BLaER1 treated with 17β-estradiol and CSF1 and Interleukin-3, amounts not matched to agents 10 nM and 100 nM (cell line): ENCODE measurements around the gene SNX8.

Experiments
- H3K27ac ChIP-seq, 11 experiments: shearing (Covaris generic); formaldehyde crosslinking; 2 replicates each; pipeline ENCODE4 v1.8.1; 2022
- H3K27me3 ChIP-seq, 11 experiments: shearing (Covaris generic); formaldehyde crosslinking; 2 replicates each; pipeline ENCODE4 v1.8.1; 2022
- H3K36me3 ChIP-seq, 11 experiments: shearing (Covaris generic); formaldehyde crosslinking; 2 replicates each; pipeline ENCODE4 v1.8.1; 2022
- H3K4me1 ChIP-seq, 10 experiments: shearing (Covaris generic); formaldehyde crosslinking; 2 replicates each; pipeline ENCODE4 v1.8.1; 2022
- H3K4me2 ChIP-seq, 11 experiments: shearing (Covaris generic); formaldehyde crosslinking; 2 replicates each; pipeline ENCODE4 v1.8.1; 2022
- H3K4me3 ChIP-seq, 10 experiments: shearing (Covaris generic); formaldehyde crosslinking; 2 replicates each; pipeline ENCODE4 v1.8.1; 2022
- H3K9ac ChIP-seq, 11 experiments: shearing (Covaris generic); formaldehyde crosslinking; 2 replicates each; pipeline ENCODE4 v1.8.1; 2022
- H3K9me3 ChIP-seq, 11 experiments: shearing (Covaris generic); formaldehyde crosslinking; replicated peaks in 1 of 11; 2 replicates each; pipeline ENCODE4 v1.8.1; 2022
- H4K20me1 ChIP-seq, 11 experiments: shearing (Covaris generic); formaldehyde crosslinking; 2 replicates each; pipeline ENCODE4 v1.8.1; 2022
- Cebpa-rat ChIP-seq, 11 experiments: shearing (Covaris generic); IDR thresholded peaks; 2 replicates each; pipeline ENCODE4 v1.8.1; 2022

Gene SNX8

GRCh38 chr7:2247141-2247995 is 66.9 kb downstream of the SNX8 start:
- peak overlapping the region in 5 of 10 experiments; percentile 3 to 43 (median 14); a peak in 4 of 20 replicates for H3K4me3 ChIP-seq
- peaks cover 12 to 25% (median 18%) of the 10 kb centered on the region in 11 experiments; a peak in 20 of 22 replicates for H3K36me3 ChIP-seq
- H3K4me2 ChIP-seq: peak overlapping the region; percentile 90 to 100 (median 96)
- no peaks in the 10 kb centered on the region for H3K27me3 ChIP-seq
- H3K9me3 ChIP-seq: no peaks in the 10 kb centered on the region
- H3K27ac ChIP-seq: peak overlapping the region in 9 of 11 experiments; percentile 20 to 80 (median 49); a peak in 16 of 22 replicates
- no peak for TF ChIP-seq Cebpa-rat (IDR thresholded peaks at IDR 0.05)
- peaks cover 93 to 100% (median 98%) of the 10 kb centered on the region in 10 experiments for H3K4me1 ChIP-seq
- peak overlapping the region; percentile 38 to 93 (median 48); a peak in 17 of 22 replicates for H3K9ac ChIP-seq
- peaks cover 0 to 73% (median 23%) of the 10 kb centered on the region in 11 experiments; a peak in 17 of 22 replicates for H4K20me1 ChIP-seq

DNA sequence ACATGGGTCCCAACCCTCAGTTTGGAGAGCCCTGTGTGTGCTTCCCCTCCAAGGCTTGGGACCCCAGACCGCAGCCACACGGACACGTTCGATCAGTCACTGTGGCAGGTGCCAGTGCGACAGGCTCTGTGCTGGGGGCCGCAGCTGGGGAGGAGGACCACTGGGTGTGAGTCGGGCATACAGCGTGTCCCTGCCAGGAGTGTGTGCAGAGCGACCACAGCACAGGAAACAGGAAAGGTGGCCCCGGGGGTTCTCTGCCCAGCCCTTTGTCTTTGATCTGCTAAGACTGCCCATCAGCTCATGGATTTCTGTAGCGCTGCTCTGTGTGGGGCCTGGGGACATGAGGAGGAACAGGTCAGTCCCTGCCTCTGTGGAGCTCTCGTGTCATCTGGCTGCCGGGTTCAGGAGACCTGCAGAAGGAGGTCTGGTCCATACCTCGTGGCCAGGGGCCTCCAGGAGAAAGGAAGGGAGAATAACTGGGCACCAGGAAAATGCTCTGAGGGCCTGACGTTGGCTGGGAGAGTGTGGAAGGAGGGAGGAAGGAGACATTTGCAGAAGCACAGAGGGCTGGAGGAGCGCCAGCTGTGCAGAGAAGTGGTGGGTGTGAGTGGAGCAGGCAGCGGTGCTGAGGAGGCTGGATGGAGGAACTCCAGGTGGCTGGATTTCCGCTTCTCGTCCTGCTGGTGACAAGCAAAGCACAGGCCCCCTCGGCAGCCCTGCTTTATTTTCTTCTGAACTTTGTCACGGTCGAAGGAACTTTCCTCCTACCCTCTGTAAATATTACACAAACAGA is 68.2 kb downstream of the SNX8 start:
- H3K9me3 ChIP-seq: no peaks in the 10 kb centered on the region
- H3K4me3 ChIP-seq: peak overlapping the region in 7 of 10 experiments; percentile 3 to 44 (median 29); a peak in 12 of 20 replicates
- peaks cover 88 to 92% (median 89%) of the 10 kb centered on the region in 10 experiments for H3K4me1 ChIP-seq
- H4K20me1 ChIP-seq: peaks cover 0 to 64% (median 23%) of the 10 kb centered on the region in 11 experiments; a peak in 15 of 22 replicates
- H3K9ac ChIP-seq: peak overlapping the region; percentile 6 to 93 (median 48); a peak in 16 of 22 replicates
- peaks cover 5 to 15% (median 9%) of the 10 kb centered on the region in 11 experiments; a peak in 19 of 22 replicates for H3K36me3 ChIP-seq
- H3K27me3 ChIP-seq: no peaks in the 10 kb centered on the region
- TF ChIP-seq Cebpa-rat (IDR thresholded peaks at IDR 0.05): no peak
- H3K27ac ChIP-seq: peak overlapping the region in 8 of 11 experiments; percentile 20 to 80 (median 56); a peak in 16 of 22 replicates
- peak overlapping the region; percentile 90 to 100 (median 96) for H3K4me2 ChIP-seq

DNA sequence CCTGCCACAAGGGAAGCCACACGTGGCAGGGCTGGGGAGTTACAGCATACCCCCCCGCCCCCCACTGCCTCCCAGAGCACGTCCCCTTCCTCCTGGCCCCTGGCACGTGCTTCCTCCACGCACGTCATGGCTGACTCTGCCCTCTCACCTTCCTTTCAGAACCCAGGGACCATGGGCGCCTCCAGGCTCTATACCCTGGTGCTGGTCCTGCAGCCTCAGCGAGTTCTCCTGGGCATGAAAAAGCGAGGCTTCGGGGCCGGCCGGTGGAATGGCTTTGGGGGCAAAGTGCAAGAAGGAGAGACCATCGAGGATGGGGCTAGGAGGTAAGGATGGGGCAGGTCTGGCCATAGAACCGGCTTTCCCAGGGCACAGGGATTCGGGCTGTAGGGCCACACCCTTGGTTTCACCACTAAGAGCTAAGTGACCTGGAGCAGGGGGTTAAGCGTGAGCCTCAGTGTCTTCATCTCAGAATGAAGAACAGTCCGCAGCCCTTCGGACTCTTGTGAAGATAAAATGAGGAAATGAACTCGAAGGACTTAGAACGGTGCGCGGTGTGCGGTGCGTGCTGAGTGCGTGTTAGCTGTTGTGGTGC is 69.7 kb downstream of the SNX8 start:
- no peak for TF ChIP-seq Cebpa-rat (IDR thresholded peaks at IDR 0.05)
- Histone ChIP-seq H3K4me1 (peaks cover 84 to 93% (median 89%) of the 10 kb centered on the region in 10 experiments), H3K4me3 (peak overlapping the region in 2 of 10 experiments; percentile 7 to 10; a peak in 2 of 20 replicates), H3K9me3 (no peaks in the 10 kb centered on the region), H3K36me3 (peaks cover 3 to 12% (median 6%) of the 10 kb centered on the region in 11 experiments), H3K9ac (peak overlapping the region in 5 of 11 experiments; percentile 14 to 94 (median 94); a peak in 5 of 22 replicates), H3K27me3 (no peaks in the 10 kb centered on the region), H4K20me1 (peaks cover 0 to 57% (median 17%) of the 10 kb centered on the region in 11 experiments; a peak in 15 of 22 replicates), H3K27ac (peak overlapping the region in 3 of 11 experiments; percentile 6 to 89 (median 9); a peak in 2 of 22 replicates), H3K4me2 (peak overlapping the region; percentile 90 to 100 (median 96))

DNA sequence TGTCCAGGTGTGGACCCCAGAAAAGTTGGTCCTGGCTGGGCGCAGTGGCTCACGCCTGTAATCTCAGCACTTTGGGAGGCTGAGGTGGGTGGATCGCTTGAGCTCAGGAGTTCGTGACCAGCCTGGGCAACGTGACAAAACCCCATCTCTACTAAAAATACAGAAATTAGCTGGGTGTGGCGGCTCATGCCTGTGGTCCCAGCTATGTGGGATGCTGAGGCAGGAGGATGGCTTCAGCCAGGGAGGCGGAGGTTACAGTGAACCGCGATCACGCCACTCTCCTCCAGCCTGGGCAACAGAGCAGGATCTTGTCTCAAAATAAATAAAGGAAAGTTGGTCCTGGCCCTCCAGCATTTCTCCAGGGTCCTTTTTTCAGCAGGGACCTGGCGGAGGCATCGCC is 70.8 kb downstream of the SNX8 start:
- H3K4me2 ChIP-seq: peak overlapping the region; percentile 90 to 100 (median 96)
- H4K20me1 ChIP-seq: peaks cover 0 to 47% (median 9%) of the 10 kb centered on the region in 11 experiments; a peak in 11 of 22 replicates
- H3K36me3 ChIP-seq: peaks cover 12 to 22% (median 14%) of the 10 kb centered on the region in 11 experiments
- H3K9ac ChIP-seq: peak overlapping the region; percentile 87 to 94 (median 93); a peak in 19 of 22 replicates
- no peak for TF ChIP-seq Cebpa-rat (IDR thresholded peaks at IDR 0.05)
- peak overlapping the region in 8 of 10 experiments; percentile 84 to 98 (median 96); a peak in 11 of 20 replicates for H3K4me3 ChIP-seq
- H3K4me1 ChIP-seq: peaks cover 73 to 88% (median 85%) of the 10 kb centered on the region in 10 experiments
- H3K27me3 ChIP-seq: no peaks in the 10 kb centered on the region
- peak overlapping the region in 8 of 11 experiments; percentile 6 to 91 (median 88); a peak in 13 of 22 replicates for H3K27ac ChIP-seq
- H3K9me3 ChIP-seq: no peaks in the 10 kb centered on the region

DNA sequence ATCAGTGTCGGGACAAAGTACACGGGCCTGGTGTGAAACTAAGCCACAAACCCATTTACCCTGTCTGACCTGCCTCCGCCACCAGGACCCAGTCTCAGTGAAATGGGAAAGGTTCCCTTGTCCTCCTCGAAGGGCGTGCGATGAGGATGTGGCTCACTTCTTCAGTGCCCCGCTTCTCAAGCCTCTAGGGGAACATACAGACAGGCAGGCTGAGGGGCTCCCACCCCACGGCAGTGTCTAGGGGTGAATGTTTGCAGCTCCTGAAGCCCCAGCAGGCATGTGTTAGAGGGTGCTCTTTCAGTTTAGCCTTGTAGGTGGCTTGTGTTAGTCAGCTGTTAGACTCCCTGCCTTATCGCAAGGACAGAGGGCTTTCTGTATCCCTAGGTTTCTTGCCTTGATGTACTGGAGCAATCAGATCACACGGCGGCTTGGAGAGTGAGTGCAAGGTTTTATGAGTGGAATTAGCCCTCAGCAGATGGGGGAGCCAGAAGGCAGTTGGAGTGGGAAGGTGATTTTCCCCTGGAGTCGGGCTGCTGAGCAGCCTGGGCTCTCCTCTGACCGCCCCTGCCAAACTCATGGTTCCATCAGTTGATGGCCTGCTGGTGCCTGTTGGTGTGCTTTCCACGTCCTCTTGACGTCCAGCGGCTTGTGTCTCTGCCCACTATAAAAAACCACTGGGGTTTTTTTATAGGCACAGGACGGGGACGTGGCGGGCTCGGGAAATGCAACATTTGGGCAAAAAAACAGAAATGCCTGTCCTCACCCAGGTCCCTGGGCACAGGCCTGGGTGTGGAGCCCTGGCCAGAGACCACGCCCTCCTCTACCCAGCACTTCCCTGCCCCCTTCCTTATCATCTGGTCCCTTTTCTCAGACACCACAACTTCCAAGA is 71.5 kb downstream of the SNX8 start:
- Histone ChIP-seq H3K27me3 (no peaks in the 10 kb centered on the region), H3K4me1 (peaks cover 73 to 88% (median 85%) of the 10 kb centered on the region in 10 experiments), H3K9me3 (no peaks in the 10 kb centered on the region), H3K4me3 (peak overlapping the region; percentile 84 to 98 (median 96)), H3K9ac (peak overlapping the region; percentile 87 to 94 (median 93)), H4K20me1 (peaks cover 0 to 40% (median 5%) of the 10 kb centered on the region in 11 experiments; a peak in 11 of 22 replicates), H3K36me3 (peaks cover 19 to 28% (median 21%) of the 10 kb centered on the region in 11 experiments), H3K4me2 (peak overlapping the region; percentile 90 to 100 (median 96)), H3K27ac (peak overlapping the region; percentile 76 to 91 (median 87); a peak in 21 of 22 replicates)
- no peak for TF ChIP-seq Cebpa-rat (IDR thresholded peaks at IDR 0.05)

- Histone ChIP-seq H3K27ac (peak within 1 kb of the TSS; percentile 76 to 91 (median 87)), H4K20me1 (peaks cover 0 to 31% (median 5%) of the 10 kb centered on the region in 11 experiments; a peak in 9 of 22 replicates)
Observed at GRCh38 chr7:2241580-2242540, 72.4 kb downstream of the SNX8 start, which contains the start of the genes MRM2 and NUDT1. Gene MRM2, minus strand, starts transcription at chr7:2242205. Its CDS starts 36 bp downstream, at chr7:2242169. Gene NUDT1, plus strand, starts transcription at chr7:2242226. Its CDS starts 2,349 bp downstream, at chr7:2244575.

More at GRCh38 chr7:2241580-2242540, 72.4 kb downstream of the SNX8 start, which contains the start of the genes MRM2 and NUDT1:
- H3K27me3 ChIP-seq: no peaks in the 10 kb centered on the region
- H3K9me3 ChIP-seq: no peaks in the 10 kb centered on the region
- H3K4me3 ChIP-seq: peak within 1 kb of the TSS; percentile 84 to 98 (median 96)
- no peak for TF ChIP-seq Cebpa-rat (IDR thresholded peaks at IDR 0.05)
- peak within 1 kb of the TSS; percentile 87 to 94 (median 93) for H3K9ac ChIP-seq
- peaks cover 19 to 33% (median 27%) of the 10 kb centered on the region in 11 experiments for H3K36me3 ChIP-seq
- peak within 1 kb of the TSS; percentile 90 to 100 (median 96) for H3K4me2 ChIP-seq
- H3K4me1 ChIP-seq: peaks cover 73 to 88% (median 85%) of the 10 kb centered on the region in 10 experiments
